ENCODE results near the gene CDYL2.

DNA sequence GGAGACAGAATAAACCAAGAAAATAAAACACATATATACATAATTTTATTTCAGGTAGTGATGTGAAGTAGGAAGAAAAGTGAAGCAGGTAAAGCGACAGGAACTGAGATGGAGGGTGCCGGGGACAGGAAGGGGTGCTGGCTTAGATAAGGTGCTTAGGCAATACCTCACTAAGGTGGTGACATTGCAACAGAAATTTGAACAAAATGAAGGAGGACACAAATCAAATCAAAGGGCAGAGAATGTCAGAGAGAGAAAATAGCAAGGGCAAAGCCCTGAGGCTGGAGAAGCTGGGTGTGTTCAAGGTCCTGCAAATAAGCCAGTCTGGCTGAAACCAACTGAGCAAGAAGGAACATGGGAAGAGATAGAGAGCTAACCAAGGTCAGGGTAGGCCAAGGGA lies 5.0 kb upstream of the CDYL2 start:
- TF ChIP-seq, protein P1, sequence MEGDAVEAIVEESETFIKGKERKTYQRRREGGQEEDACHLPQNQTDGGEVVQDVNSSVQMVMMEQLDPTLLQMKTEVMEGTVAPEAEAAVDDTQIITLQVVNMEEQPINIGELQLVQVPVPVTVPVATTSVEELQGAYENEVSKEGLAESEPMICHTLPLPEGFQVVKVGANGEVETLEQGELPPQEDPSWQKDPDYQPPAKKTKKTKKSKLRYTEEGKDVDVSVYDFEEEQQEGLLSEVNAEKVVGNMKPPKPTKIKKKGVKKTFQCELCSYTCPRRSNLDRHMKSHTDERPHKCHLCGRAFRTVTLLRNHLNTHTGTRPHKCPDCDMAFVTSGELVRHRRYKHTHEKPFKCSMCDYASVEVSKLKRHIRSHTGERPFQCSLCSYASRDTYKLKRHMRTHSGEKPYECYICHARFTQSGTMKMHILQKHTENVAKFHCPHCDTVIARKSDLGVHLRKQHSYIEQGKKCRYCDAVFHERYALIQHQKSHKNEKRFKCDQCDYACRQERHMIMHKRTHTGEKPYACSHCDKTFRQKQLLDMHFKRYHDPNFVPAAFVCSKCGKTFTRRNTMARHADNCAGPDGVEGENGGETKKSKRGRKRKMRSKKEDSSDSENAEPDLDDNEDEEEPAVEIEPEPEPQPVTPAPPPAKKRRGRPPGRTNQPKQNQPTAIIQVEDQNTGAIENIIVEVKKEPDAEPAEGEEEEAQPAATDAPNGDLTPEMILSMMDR (IDR thresholded peaks at IDR 0.05) = no peak
- TF ChIP-seq POLR2A (IDR thresholded peaks at IDR 0.05) = no peak
